Measurements from ENCODE around the gene PPARD. TPM values are rescaled to one million over a fixed set of nuclear protein-coding genes. Genes with fewer than 3 reads are reported as not detected.

PPARD gene
- total and polyA plus RNA-seq, 2 of the 13 experiments (the other 11 are each of a cell fraction or from before 2014, with no cell fraction given): 6.1 to 13.3 TPM

GRCh38 chr6:35359346-35359743, 17.0 kb downstream of the PPARD start:
- Histone ChIP-seq H3K36me3 (replicated peaks in 1 of 2; ENCODE audit: control insufficient read depth in 1 of 2, insufficient read depth in 2 of 2, low read length in 2 of 2) (peaks cover 11 to 21% of the 10 kb centered on the region in 2 experiments; a peak in 4 of 5 replicates), H3K27ac (ENCODE audit: extremely low read length, insufficient read depth, low read length) (no peak overlapping the region), H4K20me1 (ENCODE audit: insufficient read depth, low read length) (no peaks in the 10 kb centered on the region), H3K4me3 (replicated peaks in 1 of 3; ENCODE audit: insufficient read depth in 1 of 3, low read depth in 2 of 3, low read length in 3 of 3) (no peak overlapping the region), H3K27me3 (ENCODE audit: control insufficient read depth in 1 of 2, insufficient read depth in 2 of 2, low read length in 2 of 2) (no peaks in the 10 kb centered on the region), H3K79me2 (ENCODE audit: insufficient read depth, low read length) (peaks cover 8% of the 10 kb centered on the region), H2AFZ (ENCODE audit: low read length) (no peak overlapping the region), H3K9me3 (ENCODE audit: low read length) (no peaks in the 10 kb centered on the region), H3K4me2 (ENCODE audit: low read depth, low read length) (no peak overlapping the region), H3K4me1 (ENCODE audit: insufficient read depth, low read length) (peaks cover 33% of the 10 kb centered on the region), H3K9ac (ENCODE audit: insufficient read depth, low read depth, low read length) (no peak overlapping the region)
- FAIRE-seq (peak; percentile 18), DNase-seq (ENCODE audit: low spot score) (no peak), ATAC-seq (no peak)
- TF ChIP-seq POLR2AphosphoS2 (IDR thresholded peaks at IDR 0.05; ENCODE audit: low read depth, low read length) (no peak), MXD1 (CRISPR knock-in tag; IDR thresholded peaks at IDR 0.05) (0 out of 2 replicates have a peak, but pooled peaks have one; percentile 2)
- BruUV-seq (replicated peaks): no TSS peak
- 95% methylated on average over 5 of the region's 5 CpGs for WGBS (ENCODE audit: low lambda C conversion rate)
- in situ Hi-C loops (cut with HindIII; ENCODE audit: extremely low pct_ligation_motif_present, low pct_unique_long_range_greater_than_20kb): no loop called here
- intact Hi-C loops (cut with micrococcal nuclease; ENCODE audit: unreplicated experiment): no loop called here
- POLR2A ChIA-PET: no interaction called here
- CTCF ChIA-PET (ENCODE audit: low intra/inter-chr PET ratio, low total read pairs): no interaction called here

- in situ Hi-C loops (cut with HindIII; ENCODE audit: extremely low pct_ligation_motif_present, low pct_unique_long_range_greater_than_20kb) (no loop called here), intact Hi-C loops (cut with micrococcal nuclease; ENCODE audit: unreplicated experiment) (loop anchor here (1.0 kb wide), 2 partner anchors 8 to 55 kb away; no protein-coding TSS in a partner anchor)
- H3K9ac ChIP-seq (ENCODE audit: insufficient read depth, low read depth, low read length): peak overlapping the region; percentile 48; the same call in 1 of the 2 replicates
- no TSS peak for BruUV-seq (replicated peaks)
- FAIRE-seq: peak; percentile 55
- CTCF ChIA-PET (ENCODE audit: low intra/inter-chr PET ratio, low total read pairs): no interaction called here
- DNase-seq (ENCODE audit: low spot score): no peak
- no peak overlapping the region for H3K4me3 ChIP-seq (replicated peaks in 1 of 3; ENCODE audit: insufficient read depth in 1 of 3, low read depth in 2 of 3, low read length in 3 of 3)
- ATAC-seq: peak; percentile 35
- POLR2A ChIA-PET: interaction anchor here (0.6 to 2.2 kb wide), 3 partner anchors 9 to 42 kb away, joined by 3 to 13 read pairs (median 3); no protein-coding TSS in a partner anchor
- H3K27ac ChIP-seq (ENCODE audit: extremely low read length, insufficient read depth, low read length): peak overlapping the region; percentile 67
- 30% methylated on average over 2 of the region's 2 CpGs for WGBS (ENCODE audit: low lambda C conversion rate)
- peak overlapping the region; percentile 54 for H3K4me2 ChIP-seq (ENCODE audit: low read depth, low read length)
- H3K79me2 ChIP-seq (ENCODE audit: insufficient read depth, low read length): peaks cover 8% of the 10 kb centered on the region
- peaks cover 8 to 16% of the 10 kb centered on the region in 2 experiments; a peak in 4 of 5 replicates for H3K36me3 ChIP-seq (replicated peaks in 1 of 2; ENCODE audit: control insufficient read depth in 1 of 2, insufficient read depth in 2 of 2, low read length in 2 of 2)
- H3K9me3 ChIP-seq (ENCODE audit: low read length): no peaks in the 10 kb centered on the region
- H4K20me1 ChIP-seq (ENCODE audit: insufficient read depth, low read length): no peaks in the 10 kb centered on the region
- H3K27me3 ChIP-seq (ENCODE audit: control insufficient read depth in 1 of 2, insufficient read depth in 2 of 2, low read length in 2 of 2): no peaks in the 10 kb centered on the region
- no peak overlapping the region for H2AFZ ChIP-seq (ENCODE audit: low read length)
- peaks cover 28% of the 10 kb centered on the region for H3K4me1 ChIP-seq (ENCODE audit: insufficient read depth, low read length)
- TF ChIP-seq KLF11 (CRISPR knock-in tag; IDR thresholded peaks at IDR 0.05): no peak
- 0 out of 2 replicates have a peak, but pooled peaks have one; percentile 7 for TF ChIP-seq HNF1B (CRISPR knock-in tag; IDR thresholded peaks at IDR 0.05)
- peak; percentile 29; the same call in 1 of the 2 replicates for TF ChIP-seq ZBTB39 (CRISPR knock-in tag; IDR thresholded peaks at IDR 0.05)
- peak; percentile 87 for TF ChIP-seq ZNF629 (CRISPR knock-in tag; conservative IDR thresholded peaks at IDR 0.05)
- TF ChIP-seq FIP1L1 (IDR thresholded peaks at IDR 0.05; ENCODE audit: borderline replicate concordance, insufficient read depth, low read depth, low read length): 0 out of 2 replicates have a peak, but pooled peaks have one; percentile 24
- TF ChIP-seq ZNF414 (CRISPR knock-in tag; IDR thresholded peaks at IDR 0.05): peak; percentile 55; the same call in 1 of the 2 replicates
- no peak for TF ChIP-seq GABPA (IDR thresholded peaks at IDR 0.05; ENCODE audit: low read depth, low read length)
- TF ChIP-seq GABPA (CRISPR knock-in tag; IDR thresholded peaks at IDR 0.05; ENCODE audit: low read depth): 0 out of 2 replicates have a peak, but pooled peaks have one; percentile 16
- no peak for TF ChIP-seq PLSCR1 (CRISPR knock-in tag; IDR thresholded peaks at IDR 0.05; ENCODE audit: borderline replicate concordance)
Measured at GRCh38 chr6:35359744-35360348, 17.5 kb downstream of the PPARD start.

All from HepG2 (cell line).